ENCODE results near the gene TTC22. TPM values are rescaled to one million over a fixed set of nuclear protein-coding genes. Genes with fewer than 3 reads are reported as not detected.

Gene TTC22
- total RNA-seq, 2 donors from 2014 or later, result 1.4 to 9.6 TPM

DNA sequence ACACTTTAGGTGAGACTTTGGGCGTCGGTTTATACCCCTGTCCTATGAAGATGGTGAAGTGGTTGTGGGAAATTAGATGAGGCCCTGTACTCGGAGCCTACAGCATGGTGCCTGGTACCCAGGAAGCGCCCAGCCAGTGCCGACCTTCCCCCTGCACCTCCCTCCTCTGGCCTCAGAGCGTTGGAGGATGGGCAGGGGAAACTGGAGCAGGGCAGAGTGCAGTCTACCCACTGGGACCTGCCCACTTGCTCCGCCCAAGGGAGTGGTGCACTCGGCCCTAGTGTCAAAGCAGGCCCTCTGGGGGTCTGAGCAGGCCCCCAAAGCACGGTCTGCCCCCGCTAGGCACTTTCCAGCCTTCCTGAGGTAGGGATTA lies 13.0 kb upstream of the TTC22 start:
- DNase-seq (ENCODE audit: low spot score in 2 of 2) (no peak), ATAC-seq (no peak)
- H3K36me3 Mint-ChIP-seq, result no peaks in the 10 kb centered on the region
- no peak overlapping the region for H3K27ac Mint-ChIP-seq
- H3K9me3 Mint-ChIP-seq, result no peaks in the 10 kb centered on the region

DNA sequence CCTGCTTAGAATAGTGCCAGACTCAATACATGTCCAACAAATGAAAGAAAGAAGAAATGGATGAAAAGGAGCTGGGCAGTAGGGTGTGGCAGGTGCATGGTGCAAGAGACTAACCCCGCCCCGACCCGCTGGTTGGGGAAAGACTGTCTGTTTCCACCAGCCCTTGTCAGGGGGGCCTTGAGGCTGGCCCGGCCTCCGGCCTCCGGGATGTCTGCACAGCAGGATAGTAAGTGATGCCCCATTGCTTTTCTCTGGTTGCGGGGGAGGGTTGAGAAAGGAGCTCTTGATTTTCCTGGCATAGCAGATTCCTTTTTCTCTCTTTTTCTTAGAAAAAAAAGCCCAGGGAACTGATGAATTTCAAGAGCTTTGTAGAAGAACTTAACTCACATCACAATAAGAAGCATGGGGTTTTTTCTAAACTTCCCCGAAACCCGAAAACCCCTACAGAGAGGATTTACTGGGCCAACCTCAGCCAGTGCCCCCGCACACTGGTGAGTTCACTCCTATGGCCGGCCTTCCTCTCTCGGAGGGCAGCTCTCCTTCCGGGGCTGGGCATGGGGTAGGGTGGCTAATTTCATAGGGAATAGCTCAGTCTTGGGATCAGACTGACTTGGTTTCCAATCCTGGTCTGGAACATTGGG lies 12.5 kb upstream of the TTC22 start:
- ATAC-seq, result no peak
- Mint-ChIP-seq H3K27ac (no peak overlapping the region), H3K36me3 (no peaks in the 10 kb centered on the region), H3K9me3 (no peaks in the 10 kb centered on the region)
- DNase-seq (ENCODE audit: low spot score in 2 of 2), result no peak

DNA sequence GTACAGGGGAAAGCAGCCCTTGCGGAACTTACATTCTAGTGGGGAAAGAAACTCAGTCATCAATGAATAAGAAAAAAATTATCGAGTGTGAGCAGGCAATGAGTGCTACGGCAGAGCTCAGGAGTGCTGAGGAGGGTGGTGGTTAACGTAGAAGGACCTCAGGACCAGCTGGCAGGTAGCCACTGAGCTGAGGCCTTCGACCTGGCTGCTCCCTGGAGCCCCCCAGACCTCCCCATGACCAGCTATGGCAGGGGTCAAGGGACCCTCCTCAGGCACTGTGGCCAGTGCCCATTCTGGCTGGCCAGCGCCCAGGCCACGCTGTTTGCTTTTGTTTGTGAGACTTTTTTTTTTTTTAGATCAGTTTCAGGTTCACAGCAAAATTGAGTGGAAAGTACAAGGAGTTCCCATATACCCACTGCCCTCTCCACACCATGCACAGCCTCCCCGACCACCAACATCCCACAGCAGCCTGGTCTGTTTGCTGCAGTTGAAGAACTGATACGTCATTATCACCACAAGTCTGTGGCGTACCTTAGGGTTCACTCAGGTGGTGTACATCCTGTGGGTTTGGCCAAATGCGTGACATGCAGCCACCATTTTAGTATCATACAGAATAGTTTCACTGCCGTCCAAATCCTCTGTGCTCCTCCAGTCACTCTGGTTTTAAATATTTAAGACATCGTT lies 11.8 kb upstream of the TTC22 start:
- no peak overlapping the region for H3K27ac Mint-ChIP-seq
- ATAC-seq (no peak), DNase-seq (ENCODE audit: low spot score in 2 of 2) (no peak)

DNA sequence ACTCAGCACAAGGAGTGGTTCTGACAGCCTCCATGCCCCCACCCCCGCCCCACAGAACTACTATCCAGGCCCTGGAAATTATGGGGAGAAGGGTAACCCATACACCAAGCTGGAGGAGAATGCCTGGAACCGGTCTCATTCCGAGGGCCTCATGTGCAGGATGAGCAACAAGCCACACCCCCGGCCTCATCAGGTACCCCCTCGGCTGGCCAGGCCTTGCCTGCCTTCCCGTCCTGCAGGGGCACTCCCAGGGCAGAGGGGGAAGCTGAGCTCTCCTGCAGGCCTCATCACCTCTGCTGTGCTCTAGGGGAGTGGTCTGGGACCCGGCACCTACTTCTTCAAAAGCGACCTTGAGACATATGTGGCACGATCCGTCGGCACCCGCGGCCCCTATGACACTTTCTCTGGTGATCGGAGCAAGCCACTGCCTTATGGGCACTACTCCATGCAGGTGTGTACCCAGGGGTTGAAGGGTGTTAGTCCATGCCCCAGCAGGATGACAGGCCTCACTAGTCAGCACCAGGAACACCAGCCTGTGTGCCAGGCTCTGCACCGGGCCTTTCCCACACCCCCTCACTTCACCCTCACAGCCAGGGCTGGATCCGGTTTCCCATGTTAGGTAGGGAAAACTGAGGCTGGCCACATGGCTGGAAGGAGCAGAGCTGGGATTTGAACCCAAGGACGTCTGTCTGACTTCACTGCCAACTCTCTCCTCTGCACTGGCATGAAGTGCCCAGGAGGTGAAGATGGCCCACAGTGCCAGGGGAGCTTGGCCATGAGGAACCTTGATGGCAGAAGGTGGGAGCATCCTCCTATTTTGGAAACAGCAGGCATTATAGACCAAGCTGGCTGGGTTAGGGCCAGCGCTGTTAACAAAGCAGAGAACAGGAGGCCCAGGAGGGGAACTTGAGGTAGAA lies 10.9 kb upstream of the TTC22 start:
- H3K36me3 Mint-ChIP-seq, result no peaks in the 10 kb centered on the region
- ATAC-seq (no peak), DNase-seq (ENCODE audit: low spot score in 2 of 2) (no peak)
- no peaks in the 10 kb centered on the region for H3K9me3 Mint-ChIP-seq
- no peak overlapping the region for H3K27ac Mint-ChIP-seq

More for the DNA sequence above, 11.8 kb upstream of the TTC22 start:
- Mint-ChIP-seq H3K9me3 (no peaks in the 10 kb centered on the region), H3K36me3 (no peaks in the 10 kb centered on the region)

DNA sequence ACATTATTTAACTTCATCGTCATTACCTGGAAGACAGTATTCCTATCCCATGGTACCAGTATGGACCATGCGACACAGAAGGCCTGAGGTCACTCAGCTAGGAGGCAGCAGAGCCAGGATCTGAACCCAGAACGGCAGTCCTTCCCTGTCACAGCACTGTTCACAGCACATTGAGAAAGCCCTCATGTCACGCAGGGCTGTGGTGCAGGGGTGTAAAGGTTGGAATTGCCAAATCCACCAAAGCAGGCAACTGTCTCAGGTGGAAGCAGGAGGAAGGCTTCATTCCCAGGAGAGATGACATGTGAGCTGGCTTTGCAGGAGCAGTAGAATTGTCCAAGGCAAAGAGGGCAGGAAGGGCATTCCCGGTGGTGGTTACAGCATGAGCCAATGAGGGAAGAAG lies 9.9 kb upstream of the TTC22 start:
- Mint-ChIP-seq H3K27ac (no peak overlapping the region), H3K36me3 (no peaks in the 10 kb centered on the region), H3K9me3 (no peaks in the 10 kb centered on the region)
- DNase-seq (ENCODE audit: low spot score in 2 of 2), result no peak
- ATAC-seq, result no peak

DNA sequence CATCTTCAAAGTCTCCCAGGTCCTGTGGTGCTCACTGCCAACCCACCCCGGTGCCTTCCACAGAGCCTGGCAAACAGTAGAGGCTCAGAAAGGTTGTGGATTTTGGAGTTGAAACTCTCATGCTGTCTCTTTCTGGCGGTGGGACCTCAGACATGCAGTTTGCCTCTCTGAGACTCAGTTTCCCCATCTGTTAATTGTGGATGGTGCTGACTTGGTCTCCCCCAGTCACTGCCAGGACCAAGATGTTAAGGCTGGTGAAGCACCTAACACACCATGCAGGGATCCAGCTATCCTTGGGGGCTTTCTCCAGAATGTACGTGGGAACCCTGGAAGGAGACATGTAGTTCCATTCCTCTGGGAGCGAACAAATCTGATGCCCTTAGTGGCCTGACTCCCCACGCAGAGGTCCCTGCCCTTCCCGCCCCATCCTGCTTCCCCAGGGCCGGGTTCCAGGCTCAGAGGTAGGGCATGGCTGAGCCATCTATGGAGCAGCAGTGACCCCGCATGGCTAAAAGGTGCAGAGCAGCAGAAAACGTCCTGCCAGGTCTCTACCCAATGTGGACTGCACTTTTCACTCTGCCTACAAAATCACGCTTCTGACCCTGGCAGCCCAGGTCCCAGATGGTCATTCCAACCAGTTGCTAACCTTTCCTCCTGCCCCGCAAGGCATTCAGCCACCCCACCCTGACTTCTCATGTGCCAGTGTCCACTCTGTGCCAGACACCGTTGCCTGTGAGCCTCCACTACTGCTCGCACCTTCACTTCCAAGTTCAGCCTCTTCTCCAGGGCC lies 9.2 kb upstream of the TTC22 start:
- ATAC-seq (peak; percentile 74 to 93), DNase-seq (ENCODE audit: low spot score in 2 of 2) (peak in 1 of 2 donors; percentile 78)
- H3K27ac Mint-ChIP-seq, result no peak overlapping the region
- no peaks in the 10 kb centered on the region for H3K36me3 Mint-ChIP-seq
- H3K9me3 Mint-ChIP-seq, result no peaks in the 10 kb centered on the region

DNA sequence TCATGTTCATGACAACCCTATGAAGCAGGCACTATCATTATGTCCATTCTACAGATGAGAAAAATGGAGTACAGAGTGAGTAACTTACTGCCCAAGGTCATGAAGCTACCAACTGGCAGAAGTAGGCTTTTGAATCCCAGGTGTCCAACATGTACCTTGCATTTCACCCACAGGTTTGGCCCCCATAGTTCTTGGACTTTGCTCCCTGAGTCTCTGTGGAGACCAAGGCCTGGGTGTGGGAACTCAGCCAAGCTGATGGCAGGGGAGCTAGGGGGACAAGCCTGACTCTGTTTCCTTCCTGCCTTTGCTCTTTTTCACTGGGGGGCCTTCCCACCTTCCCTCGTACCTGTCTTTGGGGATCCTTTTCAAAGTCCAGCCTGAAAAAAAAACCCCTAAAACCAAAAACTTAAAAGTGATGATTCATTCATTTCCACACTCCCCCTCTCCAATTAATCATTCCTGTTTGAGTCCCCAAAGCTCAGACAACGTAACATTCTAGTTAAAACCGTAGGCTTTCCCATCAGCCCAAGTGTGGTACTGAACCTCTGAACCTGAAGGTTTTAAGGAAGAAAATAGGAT lies 8.5 kb upstream of the TTC22 start:
- Mint-ChIP-seq H3K27ac (no peak overlapping the region), H3K9me3 (no peaks in the 10 kb centered on the region), H3K36me3 (no peaks in the 10 kb centered on the region)
- no peak for DNase-seq (ENCODE audit: low spot score in 2 of 2)
- ATAC-seq, result no peak

DNA sequence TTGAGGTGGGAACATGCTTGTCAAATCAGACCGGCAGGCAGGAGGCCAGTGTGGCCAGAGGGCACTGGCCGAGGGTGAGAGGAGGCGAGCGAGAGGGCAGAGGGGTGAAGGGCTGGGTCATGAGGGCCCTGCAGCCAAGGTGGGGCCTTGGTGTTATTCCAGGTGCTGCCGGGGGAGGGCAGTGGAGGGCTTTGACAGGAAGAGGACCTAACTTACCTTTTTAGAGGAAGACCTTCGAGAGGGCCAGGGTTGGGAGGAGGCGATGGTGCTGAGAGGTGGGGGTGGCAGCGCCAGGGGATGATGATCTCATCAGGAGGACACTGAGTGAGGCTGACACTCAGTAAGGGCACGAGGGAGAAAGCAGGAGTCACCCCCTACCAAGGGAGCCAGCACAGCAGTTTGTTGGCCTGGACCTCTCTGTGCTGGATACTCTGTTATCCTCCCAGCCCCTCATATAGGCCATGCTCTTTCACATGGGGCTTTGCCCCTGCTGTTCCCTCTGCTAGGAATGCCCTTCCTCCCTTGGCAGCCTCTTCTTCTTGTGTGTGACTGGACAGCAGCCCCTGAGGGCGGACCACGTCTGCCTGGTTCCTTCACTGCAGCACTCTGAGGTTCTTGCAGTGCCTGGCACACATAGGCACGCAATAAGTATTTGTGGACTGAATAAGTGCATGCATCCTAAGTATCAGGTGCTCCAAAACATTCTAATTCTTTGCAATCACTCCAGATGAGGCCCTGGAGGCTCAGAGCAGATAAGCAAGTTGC lies 7.5 kb upstream of the TTC22 start:
- ATAC-seq (no peak), DNase-seq (ENCODE audit: low spot score in 2 of 2) (no peak)
- Mint-ChIP-seq H3K27ac (peak overlapping the region in 1 of 2 donors; percentile 7), H3K36me3 (no peaks in the 10 kb centered on the region), H3K9me3 (no peaks in the 10 kb centered on the region)

DNA sequence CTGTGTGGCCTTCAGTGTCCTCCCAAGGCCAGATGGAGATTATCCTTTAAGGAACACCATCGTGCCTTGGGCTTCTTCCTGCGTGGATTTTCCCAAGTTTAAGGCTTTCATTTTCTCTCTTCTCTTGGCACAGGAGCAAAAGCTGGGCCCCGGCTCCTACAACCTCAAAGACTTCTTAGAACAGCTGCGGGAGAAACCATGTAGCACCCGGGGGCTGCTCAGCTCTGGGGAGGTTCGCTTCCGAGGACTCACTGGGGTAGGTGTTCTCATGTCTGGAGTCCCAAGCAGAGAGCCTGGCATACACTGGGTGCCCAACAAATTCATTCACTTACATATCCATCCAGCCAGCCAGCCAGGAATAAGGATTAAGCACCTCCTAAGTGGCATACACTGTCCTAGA lies 6.6 kb upstream of the TTC22 start:
- no peaks in the 10 kb centered on the region for H3K9me3 Mint-ChIP-seq

DNA sequence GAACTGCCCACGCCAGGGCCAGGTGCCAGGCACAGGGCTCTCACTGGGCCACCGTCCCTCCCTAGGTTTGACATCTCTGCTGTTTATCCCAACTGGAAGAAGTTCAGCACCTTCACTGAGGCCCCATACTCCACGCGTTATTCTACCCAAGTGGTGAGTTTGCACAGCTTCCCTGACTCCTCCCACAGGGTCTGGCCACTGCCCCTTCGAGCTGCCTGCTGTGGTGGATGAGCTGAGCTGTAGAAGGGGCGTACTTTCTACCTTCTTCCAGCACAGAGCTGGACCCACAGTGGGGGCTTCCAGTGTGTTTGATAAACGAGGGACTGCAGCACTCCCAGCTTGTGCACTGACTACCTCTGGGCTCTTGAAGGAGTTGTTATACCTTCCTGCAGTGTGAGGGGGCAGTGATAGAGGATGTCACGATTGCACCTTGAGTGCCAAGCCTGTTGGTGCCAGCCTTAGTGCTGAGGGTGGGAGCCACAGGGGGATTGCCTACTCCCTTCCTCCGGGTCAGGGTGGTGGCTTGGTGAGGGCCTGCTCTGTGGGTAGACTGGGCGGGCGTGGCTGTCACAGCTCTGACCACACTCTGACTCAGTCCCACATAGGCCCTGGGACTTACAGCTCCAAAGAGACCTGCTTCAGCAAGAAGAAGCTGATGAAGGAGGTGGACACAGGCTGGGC lies 5.9 kb upstream of the TTC22 start:
- DNase-seq (ENCODE audit: low spot score in 2 of 2), result no peak
- no peaks in the 10 kb centered on the region for H3K36me3 Mint-ChIP-seq
- no peaks in the 10 kb centered on the region for H3K9me3 Mint-ChIP-seq
- no peak overlapping the region for H3K27ac Mint-ChIP-seq
- ATAC-seq, result peak in 1 of 2 donors; percentile 54

More for the DNA sequence above, 6.6 kb upstream of the TTC22 start:
- DNase-seq (ENCODE audit: low spot score in 2 of 2) (no peak), ATAC-seq (no peak)
- Mint-ChIP-seq H3K36me3 (no peaks in the 10 kb centered on the region), H3K27ac (peak overlapping the region in 1 of 2 donors; percentile 7)

DNA sequence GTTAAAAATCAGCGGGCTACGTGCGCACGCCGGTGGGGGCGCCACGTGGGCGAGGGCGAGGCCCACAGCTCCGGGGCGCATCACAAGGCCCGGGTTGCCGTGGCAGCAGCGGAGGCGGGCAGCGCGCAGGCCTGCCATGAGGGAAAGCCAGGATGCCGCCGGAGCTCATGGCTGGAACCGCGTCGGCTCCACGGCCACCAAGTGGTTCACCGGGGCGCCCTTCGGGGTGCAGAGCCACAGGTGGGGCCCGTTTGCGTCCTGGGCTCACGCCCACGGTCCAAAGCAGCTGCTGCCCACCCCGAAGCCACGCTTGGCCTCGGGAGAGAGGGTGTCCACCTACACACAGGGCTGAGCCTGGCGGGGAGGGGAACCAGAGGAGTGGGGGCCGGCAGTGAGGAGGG lies 4.9 kb upstream of the TTC22 start:
- Mint-ChIP-seq H3K27ac (no peak overlapping the region), H3K36me3 (no peaks in the 10 kb centered on the region), H3K9me3 (no peaks in the 10 kb centered on the region)
- DNase-seq (ENCODE audit: low spot score in 2 of 2) (no peak), ATAC-seq (no peak)

DNA sequence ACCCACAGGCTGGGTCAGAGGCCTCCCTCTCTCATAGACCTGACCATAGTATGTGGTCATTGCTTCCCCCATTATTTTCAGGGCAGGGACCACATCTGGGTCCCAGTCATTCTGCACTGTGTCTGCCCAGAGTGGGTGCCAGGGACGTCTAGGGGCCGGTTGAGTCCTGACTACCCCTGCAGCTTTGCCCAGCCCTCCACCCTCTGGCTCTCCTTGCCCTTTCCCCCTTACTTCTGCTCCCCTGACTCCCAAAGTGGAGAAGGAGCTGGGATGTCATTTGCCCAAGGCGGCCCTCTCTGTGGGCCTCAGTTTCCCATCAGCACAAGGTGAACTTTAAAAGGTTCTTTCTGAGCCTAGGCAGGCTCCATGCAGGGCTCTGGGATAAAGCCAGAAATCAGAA lies 4.3 kb upstream of the TTC22 start:
- ATAC-seq (no peak), DNase-seq (ENCODE audit: low spot score in 2 of 2) (no peak)
- Mint-ChIP-seq H3K36me3 (no peaks in the 10 kb centered on the region), H3K9me3 (no peaks in the 10 kb centered on the region), H3K27ac (no peak overlapping the region)

DNA sequence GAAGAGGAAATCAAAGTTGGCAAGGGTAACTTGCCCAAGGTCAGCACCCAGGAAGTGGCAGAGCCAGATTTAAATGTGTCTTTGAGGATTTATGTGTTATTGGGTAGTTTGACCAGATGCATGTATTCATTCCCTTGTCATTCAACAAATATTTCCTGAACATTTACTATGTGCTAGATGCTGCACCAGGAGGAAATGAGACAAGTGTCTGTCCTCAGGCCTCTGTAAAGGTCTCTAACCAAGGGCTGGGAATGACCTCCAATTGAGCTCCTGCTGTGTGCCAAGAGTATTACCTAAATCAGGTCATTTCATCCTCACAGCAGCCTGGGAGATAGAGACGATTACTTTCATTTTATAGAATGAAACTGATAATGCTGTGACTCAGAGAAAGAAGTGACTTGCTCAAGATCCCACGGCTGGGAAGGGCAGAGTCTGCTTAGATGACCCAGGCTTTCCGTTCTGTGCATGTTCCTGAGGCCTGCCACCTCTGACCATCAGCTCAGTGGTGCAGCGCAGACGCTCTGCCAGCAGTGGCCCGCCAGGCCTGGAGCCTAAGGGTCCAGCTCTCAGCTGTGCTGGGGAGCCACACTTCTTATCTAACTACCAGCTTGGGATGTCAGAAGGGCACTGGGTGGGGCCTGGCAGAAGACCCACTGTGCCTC lies 3.5 kb upstream of the TTC22 start:
- peak in 1 of 2 donors; percentile 40 for DNase-seq (ENCODE audit: low spot score in 2 of 2)
- peak; percentile 64 to 70 for ATAC-seq
- Mint-ChIP-seq H3K27ac (peak overlapping the region; percentile 29 to 53), H3K36me3 (no peaks in the 10 kb centered on the region), H3K9me3 (no peaks in the 10 kb centered on the region)

DNA sequence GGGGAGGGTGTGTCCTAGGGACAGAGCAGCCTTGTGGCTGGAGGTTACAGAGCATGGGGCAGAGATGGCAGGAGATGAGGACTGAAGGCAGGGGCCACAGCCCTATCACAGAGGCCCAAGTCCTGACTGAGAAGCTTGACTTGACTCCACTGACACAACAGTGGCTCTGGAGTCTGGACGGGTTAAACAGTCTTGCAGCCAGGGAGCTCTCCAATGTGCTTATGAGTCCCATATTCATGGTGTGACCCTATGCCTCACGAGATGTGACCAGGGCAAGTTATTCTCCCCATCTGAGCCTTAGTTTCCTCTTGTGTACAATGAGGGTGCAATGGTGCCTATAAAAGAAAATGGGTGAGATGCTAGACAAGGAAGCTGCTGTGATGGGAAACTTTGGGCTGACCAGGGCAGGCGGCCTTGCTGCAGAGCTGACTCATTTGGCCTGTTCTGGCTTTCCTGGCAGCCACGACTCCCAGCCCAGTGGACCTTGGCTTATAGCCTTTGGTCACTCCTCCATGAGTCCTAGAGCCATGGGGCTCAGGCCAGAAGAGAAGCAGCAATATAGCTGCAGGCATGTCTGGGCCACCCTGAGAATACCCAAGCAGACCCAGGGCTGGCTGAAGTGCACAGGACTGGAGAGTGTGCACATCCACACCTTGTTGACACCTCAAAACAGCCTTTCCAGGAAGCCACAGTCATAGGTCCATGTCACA lies 2.8 kb upstream of the TTC22 start:
- ATAC-seq (no peak), DNase-seq (ENCODE audit: low spot score in 2 of 2) (no peak)
- no peaks in the 10 kb centered on the region for H3K36me3 Mint-ChIP-seq
- H3K9me3 Mint-ChIP-seq, result no peaks in the 10 kb centered on the region
- peak overlapping the region; percentile 29 to 53 for H3K27ac Mint-ChIP-seq

All from activated naive CD4-positive, alpha-beta T cell treated with anti-CD3 and anti-CD28 coated beads, Interleukin-2, amount 50 U/mL, for 72 hours (primary cell).